Brain microvascular endothelial cell (primary cell): ENCODE results near the gene APOBEC3F.
A peak's percentile ranks its signal among the peaks of the same experiment; 100 is the strongest.
"Not testable (repeated sequence)": the region's sequence is repeated elsewhere in the genome, so short reads cannot be mapped to it uniquely, and the experiment has no call there.

Experiments used
- DNase-seq: peaks from one replicate; pipeline ENCODE4 v3.0.0-alpha.2; 2020
- H3K27ac ChIP-seq: fragments of 250-450 bp; sonication (Bioruptor Pico); 2 replicates; pipeline ENCODE4 v1.5.1; 2020; ENCODE audit warnings: mild to moderate bottlenecking, moderate library complexity
- H3K27me3 ChIP-seq: fragments of 250-450 bp; sonication (Bioruptor Pico); replicated peaks from 2 replicates; pipeline ENCODE4 v1.5.1; 2020; ENCODE audit warnings: mild to moderate bottlenecking
- H3K36me3 ChIP-seq: fragments of 250-450 bp; sonication (Bioruptor Pico); replicated peaks from 2 replicates; pipeline ENCODE4 v1.5.1; 2020; ENCODE audit warnings: mild to moderate bottlenecking
- H3K4me3 ChIP-seq: 2 replicates; pipeline ENCODE4 v1.5.1; 2011; ENCODE audit warnings: low read depth, mild to moderate bottlenecking, control low read depth, low read length, moderate library complexity
- CTCF ChIP-seq: IDR thresholded peaks from 2 replicates; pipeline ENCODE4 v1.5.1; 2011; ENCODE audit warnings: low read depth, mild to moderate bottlenecking, moderate library complexity, low read length, control low read depth, inconsistent platforms; ENCODE audit errors: missing control alignments
- in situ Hi-C: cut with HindIII; loops from 2 replicates; pipeline ENCODE4 v1.10.0; 2017; ENCODE audit warnings: low sequenced_read_pairs, low pct_ligation_motif_present

Gene APOBEC3F

GRCh38 chr22:39066442-39067276 lies 26.0 kb downstream of the APOBEC3F start:
- H3K36me3 ChIP-seq, in situ Hi-C loops, H3K4me3 ChIP-seq, DNase-seq, H3K27me3 ChIP-seq, H3K27ac ChIP-seq: not testable (repeated sequence)

DNA sequence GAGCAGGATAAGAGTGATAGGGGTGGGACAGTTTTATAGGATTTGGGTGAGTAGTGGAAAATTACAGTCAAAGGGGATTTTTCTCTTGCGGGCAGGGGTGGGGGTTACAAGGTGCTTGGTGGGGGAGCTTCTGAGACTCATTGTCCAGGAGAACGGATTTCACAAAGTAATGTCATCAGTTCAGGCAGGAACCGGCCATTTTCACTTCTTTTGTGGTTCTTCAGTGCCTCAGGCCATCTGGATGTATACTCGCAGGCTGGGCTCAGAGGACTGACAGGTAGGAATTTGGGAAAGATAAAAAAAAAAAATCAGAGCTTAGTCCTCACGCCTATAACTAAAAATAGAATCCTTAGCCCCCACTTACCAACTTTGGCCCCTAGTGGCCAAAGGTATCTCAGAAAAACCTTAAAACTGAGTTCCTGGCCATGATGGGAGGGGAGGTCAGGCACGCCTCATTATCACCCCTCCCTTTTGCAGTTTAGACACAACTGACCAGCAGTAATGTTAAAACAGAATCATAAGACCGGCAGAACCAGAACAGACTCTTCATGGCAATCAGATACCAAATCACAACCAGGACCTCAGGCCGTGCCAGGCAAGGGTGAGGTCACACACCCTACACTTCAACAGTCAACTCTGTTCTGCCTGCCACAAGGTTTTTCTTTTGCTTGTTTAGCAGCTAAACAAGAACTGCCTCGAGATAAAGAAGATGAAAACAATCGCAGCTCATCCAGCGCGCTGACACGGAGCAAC lies 27.5 kb downstream of the APOBEC3F start:
- no peak for DNase-seq
- Histone ChIP-seq H3K36me3 (no peaks in the 10 kb centered on the region), H3K27me3 (no peaks in the 10 kb centered on the region), H3K4me3 (no peak overlapping the region), H3K27ac (no peak overlapping the region)
- peak; percentile 2 for TF ChIP-seq CTCF
- in situ Hi-C loops = no loop called here

DNA sequence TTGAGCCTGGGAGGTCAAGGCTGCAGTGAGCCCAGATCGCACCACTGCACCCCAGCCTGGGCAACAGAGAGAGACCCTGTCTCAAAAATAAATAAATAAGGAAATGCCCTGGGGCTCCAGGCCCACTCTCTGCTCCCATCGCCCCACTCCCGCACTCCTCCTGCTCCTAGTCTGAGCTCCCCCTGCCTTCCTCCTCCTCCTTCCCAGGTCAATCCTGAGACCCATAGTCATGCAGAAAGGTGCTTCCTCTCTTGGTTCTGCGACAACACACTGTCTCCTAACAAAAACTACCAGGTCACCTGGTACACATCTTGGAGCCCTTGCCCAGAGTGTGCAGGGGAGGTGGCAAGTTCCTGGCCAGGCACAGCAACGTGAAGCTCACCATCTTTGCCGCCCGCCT lies 29.5 kb downstream of the APOBEC3F start:
- in situ Hi-C loops = no loop called here
- Histone ChIP-seq H3K27me3 (no peaks in the 10 kb centered on the region), H3K4me3 (no peak overlapping the region), H3K27ac (no peak overlapping the region), H3K36me3 (no peaks in the 10 kb centered on the region)
- no peak for DNase-seq
- no peak for TF ChIP-seq CTCF

GRCh38 chr22:39072581-39072981 lies 31.9 kb downstream of the APOBEC3F start:
- DNase-seq, H3K27ac ChIP-seq, H3K4me3 ChIP-seq, H3K27me3 ChIP-seq, H3K36me3 ChIP-seq, in situ Hi-C loops: not testable (repeated sequence)

DNA sequence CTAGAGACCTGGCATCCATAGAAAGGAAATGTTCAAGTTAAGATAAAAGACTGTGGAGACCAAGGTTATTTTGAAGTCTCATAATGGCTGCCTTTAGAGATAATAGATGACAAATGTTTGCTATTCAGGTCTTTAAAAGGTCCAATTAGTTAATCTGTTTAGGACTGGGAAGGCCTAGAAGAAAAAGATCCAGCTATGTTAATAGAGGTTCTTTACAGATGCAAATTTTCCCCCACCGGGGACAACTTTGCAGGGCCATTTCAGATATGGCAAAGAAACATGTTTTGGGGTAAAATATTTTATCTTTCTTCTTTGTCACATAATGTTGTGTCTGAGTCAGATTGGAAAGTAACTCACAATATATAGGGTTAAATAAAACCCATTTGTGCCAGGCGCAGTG lies 33.3 kb downstream of the APOBEC3F start:
- TF ChIP-seq CTCF = no peak
- no peak for DNase-seq
- Histone ChIP-seq H3K4me3 (no peak overlapping the region), H3K36me3 (no peaks in the 10 kb centered on the region), H3K27me3 (no peaks in the 10 kb centered on the region), H3K27ac (no peak overlapping the region)
- in situ Hi-C loops = no loop called here

DNA sequence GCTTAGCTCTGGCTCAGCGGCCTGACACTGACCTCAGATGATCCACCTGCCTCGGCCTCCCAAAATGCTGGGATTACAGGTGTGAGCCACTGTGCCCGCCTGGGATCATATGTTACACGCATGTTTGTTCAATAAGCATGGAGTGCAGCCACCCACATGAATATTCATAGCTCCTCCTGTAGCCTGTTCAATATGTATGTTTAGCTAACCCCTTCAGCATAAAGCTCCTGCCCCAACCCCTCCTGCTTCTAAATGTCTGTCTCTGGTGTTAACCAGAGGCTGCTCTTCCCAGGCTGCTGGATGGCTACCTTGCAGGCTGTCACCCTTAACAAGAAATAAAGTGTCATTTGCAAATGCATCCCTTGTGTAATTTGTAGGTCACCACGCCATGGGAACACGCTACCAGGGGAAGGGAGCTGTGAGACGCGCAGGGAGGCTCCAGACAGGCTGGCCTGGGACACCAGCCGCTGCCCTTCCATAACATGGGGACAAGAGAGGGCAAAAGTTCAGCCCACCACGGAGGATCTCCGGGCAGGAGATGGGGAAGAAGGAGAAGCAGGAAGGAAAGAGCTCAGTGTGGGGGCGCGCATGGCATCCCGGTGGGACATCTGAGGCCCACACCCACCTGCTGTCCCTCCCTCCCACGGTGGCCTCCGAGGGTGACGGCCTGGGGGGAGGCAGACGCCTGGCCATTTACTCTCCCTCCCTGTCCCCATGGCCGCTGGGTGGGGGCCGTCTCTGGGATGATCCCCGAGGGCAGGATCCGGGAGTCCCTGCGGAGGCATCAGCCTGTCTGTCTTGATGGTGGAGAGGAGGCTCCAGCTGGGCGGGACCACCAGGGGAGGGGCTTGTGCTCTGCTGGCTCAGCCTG lies 35.7 kb downstream of the APOBEC3F start:
- H3K27ac ChIP-seq, DNase-seq, H3K27me3 ChIP-seq, H3K4me3 ChIP-seq, H3K36me3 ChIP-seq, in situ Hi-C loops: not testable (repeated sequence)

DNA sequence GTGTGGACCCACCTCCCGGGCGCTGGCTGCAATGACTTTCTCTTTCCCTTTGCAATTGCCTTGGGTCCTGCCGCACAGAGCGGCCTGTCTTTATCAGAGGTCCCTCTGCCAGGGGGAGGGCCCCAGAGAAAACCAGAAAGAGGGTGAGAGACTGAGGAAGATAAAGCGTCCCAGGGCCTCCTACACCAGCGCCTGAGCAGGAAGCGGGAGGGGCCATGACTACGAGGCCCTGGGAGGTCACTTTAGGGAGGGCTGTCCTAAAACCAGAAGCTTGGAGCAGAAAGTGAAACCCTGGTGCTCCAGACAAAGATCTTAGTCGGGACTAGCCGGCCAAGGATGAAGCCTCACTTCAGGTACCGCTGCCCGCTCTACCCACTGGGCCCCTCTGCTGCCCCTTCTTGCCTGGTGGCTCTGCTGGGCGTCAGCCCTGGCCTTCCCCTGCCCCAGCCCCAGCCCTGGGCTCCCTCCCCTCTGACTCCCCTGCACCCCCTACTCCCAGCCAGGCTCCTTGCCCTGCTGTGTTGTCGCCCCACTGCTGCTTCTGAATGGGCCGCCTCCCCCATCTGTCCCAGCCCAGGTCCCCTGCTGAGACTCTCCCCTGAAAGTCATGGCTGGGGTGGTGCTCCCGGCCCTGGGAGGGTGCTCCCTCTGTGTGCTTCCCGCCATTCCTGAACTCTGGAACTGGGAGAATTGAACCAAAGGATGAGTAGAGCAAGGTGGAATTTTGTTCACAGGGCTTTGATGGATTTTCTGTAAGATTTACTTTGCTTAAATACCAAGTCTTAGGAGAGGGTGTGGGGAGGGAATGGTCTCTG lies 36.6 kb downstream of the APOBEC3F start, which contains the start of gene APOBEC3G:
APOBEC3G (plus strand) TSS at position 250 of the 815 bp plus-strand sequence; CDS start at position 337, 87 bp downstream.
- DNase-seq = peak; percentile 40

DNA sequence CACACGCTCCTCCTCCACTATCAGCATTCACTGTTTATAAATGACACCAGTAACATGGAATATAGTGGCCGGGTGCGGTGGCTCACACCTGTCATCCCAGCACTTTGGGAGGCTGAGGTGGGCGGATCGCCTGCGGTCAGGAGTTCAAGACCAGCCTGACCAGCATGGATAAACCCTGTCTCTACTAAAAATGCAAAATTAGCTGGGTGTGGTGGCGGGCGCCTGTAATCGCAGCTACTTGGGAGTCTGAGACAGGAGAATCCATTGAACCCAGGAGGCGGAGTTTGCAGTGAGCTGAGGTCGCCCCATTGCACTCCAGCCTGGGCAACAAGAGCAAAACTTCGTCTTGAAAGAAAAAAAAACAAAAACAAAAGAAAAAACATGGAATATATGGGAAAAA lies 37.2 kb downstream of the APOBEC3F start:
- H3K36me3 ChIP-seq, H3K27me3 ChIP-seq, H3K4me3 ChIP-seq, in situ Hi-C loops, DNase-seq, H3K27ac ChIP-seq: not testable (repeated sequence)

More for the DNA sequence above, 36.6 kb downstream of the APOBEC3F start, which contains the start of gene APOBEC3G:
- H3K36me3 ChIP-seq, H3K27me3 ChIP-seq, H3K27ac ChIP-seq, in situ Hi-C loops: not testable (repeated sequence)
- H3K4me3 ChIP-seq = peak within 1 kb of the TSS; percentile 42
